ENCODE measurements around the gene KAT2A.
A peak's percentile ranks its signal among the peaks of the same experiment; 100 is the strongest.

Gene KAT2A

DNA sequence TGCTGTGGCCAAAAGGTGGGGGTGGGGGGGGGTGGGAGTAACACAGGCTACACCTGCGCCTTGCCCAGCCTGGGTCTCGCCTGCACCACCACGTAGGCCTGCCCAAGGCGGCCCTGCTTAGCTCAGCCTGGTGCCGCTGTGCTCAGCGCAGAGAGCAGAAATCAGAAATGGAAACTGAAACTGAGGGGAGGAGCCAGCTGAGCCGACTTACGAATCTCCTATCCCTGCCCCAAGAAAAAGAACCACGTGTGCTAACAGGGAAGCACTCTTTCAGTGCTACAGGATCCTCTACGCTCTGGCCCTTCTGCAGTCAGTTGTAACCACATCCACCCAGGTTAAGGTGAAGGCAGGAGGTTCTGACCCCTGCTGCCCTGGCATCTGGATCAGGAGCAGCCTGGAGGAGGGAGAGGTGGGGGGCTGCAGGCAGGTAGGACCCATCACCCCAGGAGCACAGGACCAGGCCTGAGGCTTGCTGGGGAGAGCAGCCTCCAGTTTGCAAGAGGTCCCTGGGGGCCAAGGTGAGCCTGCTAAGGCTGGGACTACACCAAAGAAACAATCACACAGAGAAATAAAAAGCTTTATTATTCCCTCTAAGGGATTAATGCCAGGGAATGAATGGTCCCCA, 8.5 kb downstream of the KAT2A start, which contains the start of gene DHX58:
Gene DHX58, minus strand, starts transcription at position 163 of the 625 bp plus-strand sequence. CDS start 822 bp downstream, outside the sequence.
- DNase-seq, result peak; percentile 85 to 89

DNA sequence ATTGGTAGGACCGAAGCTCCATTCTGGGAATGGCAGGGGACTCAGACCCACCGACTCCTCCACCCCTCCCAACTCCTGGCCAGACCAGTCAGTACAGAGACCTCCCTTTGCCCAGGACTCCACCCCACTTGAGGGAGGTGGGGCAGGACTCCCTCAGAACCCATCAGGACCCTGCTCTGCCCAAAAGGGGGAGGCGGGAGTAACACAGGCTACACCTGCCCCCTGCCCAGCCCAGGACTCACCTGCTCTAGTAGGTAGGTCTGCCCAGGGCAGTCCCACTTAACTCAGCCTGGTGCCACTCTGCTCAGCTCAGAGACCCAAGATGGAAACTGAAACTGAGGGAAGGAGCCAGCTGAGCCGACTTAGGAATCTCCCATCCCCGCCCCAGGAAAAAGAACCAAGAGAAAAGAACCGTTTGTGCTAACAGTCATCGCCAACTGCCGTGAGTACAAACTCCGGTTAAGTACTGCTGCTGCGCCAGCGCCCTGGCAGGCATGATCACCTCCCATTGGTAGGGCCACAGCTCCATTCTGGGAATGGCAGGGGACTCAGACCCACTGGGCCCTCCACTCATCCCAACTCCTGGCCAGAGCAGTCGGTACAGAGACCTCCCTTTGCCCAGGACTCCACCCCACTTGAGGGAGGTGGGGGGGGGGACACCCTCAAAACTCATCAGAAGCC, 9.2 kb downstream of the KAT2A start:
- peak; percentile 13 to 39 for DNase-seq

DNA sequence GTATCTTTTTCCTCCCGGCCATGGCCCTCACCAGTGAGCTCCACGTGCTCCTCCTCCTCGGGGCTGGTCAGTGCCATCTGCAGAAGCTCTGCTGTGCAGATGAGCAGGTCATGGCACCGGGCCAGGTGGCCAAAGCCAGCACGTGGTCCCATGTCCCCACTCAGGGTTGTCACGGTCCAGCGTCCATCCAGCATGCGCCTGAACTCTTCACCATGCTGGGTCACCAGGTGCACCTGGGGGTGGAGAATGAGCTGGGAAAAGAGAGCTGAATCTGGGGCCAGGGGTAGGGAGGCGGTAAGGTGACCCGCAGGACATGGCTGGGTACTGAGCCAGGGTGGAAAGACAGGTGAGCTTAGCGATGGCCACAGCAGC, 9.9 kb downstream of the KAT2A start:
- DNase-seq, result no peak

DNA sequence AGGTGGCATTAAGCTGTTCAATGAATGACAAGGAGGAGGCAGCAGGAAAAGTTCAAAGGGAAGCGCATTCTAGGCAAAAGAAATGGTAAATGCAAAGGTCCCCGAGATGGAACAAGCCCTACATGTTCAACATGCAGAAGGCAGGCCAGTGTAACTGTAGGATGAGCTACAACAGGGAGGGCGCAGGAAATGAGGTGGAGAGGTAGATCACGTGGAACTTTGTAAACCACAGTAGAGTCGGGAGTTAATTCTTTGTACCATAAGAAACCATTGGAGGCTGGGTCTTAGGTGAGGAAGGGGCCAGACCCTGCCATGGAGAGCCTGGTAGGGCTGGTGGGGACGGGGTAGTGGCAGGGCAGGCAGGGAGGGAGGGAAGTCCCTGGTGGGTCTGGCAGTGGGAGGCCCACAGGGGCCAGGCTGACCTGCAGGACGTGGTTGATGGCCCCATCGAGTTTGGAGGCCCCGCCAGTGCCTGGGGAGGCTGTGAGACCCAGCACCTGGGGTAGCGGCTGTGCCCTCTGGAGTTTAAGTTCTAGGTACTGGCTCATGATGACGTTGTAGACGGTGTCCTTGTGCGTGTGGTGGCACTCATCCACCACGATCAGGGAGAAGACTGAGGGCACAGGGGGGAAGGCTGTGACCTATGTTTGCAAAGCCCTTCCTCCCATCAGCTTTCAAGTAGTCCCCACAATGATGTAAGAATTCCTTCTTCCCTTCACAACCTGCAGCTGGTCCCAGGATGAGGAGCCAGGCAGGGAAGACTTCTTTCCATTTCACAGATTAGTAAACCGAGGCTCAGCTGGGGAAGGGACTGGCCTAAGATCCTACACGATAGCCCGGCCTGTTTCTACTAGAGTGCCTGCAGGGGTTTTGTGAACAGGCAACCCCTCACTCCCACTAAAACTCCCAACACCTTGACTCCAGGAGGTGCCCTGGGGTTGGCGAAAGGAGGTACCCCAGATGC, 10.6 kb downstream of the KAT2A start:
- no peak for DNase-seq

DNA sequence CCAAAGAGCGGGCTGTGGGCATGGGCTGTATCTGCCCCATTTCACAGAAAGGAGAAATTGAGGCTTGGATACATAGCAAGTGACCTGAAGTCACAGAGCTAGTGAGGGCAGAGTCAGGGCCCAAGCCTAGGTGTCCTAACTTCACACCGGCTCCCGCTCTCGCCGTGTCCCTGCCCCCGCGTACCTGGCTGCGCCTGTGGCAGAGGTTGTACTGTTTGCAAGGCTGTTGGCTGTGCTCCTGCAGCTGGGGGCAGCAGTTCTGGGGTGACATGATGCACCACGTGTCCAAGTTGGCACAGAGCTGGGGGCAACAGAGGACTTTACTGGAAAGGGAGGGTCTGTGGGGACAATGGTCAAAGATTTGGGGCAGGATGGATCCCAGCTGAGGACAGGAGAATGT, 12.1 kb downstream of the KAT2A start:
- DNase-seq, result no peak

DNA sequence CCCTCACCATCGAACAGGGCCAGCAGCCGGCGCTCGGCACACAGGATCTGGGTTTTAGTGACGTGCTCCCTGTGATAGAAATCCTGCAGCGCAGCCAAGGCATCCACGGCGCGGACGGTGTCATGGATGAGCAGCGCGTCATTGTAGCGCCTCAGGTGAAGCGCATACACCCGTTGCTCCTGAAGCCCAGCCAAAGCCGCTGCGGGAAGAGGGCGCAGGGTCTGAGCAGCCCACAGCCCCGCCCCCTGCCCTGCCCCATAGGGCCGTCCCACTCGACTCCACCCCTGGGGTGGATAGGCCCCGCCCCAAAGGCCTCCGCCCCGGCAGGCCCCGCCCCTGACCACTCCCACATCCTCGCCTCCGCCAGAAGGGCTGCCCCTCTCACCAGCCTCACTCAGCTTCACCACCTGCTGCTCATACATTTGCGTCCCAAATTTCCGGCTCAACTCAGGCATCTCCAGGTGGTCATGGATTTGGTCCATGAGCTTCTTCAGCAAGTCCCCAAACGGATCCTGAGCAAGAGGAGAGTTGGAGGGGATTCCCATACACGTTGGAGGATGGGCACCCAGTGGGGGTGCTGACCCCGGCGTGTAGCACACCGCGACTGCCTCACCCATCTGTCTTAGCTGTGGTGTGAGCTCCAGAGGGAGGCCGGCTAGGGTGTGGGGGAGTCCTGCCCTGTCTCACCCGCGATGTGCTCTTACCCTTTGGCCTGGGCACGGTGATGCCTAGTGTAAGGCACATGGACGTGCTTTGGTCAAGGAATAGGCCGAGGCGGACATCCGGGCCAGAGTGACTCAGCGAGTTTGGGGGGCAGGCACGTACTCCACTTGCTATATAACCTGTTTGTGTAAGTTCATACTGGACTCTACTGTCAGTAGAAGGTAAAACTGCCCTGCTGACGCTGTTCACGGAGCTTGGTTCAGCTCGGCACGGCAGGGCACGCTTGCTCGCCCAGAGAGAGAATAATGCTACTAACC, 13.3 kb downstream of the KAT2A start:
- DNase-seq, result peak; percentile 91

DNA sequence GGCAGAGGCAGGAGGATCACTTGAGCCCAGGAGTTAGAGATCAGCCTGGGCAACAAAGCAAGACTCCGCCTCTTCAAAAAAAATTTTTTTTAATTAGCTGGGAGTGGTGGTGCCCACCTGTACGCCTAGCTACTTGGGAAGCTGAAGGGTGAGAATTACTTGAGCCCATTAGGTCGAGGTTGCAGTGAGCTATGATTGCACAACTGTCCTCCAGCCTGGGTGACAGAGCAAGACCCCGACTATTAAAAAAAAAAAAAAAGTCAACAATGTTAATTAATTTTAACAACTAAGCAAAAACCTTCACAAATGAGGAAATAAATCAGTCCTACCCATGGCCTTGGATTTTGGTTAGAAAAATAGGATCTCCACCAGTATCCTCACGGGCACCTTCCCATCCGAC, 14.0 kb downstream of the KAT2A start:
- DNase-seq, result no peak

DNA sequence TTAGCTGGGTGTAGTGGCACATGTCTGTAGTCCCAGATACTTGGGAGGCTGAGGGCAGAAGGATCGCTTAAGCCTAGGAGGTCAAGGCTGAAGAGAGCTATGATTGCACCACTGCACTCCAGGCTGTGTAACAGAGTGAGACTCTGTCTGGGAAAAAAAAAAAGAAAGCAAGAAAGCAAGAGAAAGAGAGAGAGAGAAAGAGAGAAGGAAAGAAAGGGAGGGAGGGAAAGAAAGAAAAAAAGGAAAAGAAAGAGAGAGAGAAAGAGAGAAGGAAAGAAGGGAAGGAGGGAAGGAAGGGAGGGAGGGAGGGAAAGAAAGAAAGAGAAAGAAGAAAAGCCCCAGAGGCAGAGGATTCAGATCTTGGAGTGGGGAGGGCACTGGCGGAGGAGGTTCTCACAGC, 15.2 kb downstream of the KAT2A start:
- no peak for DNase-seq

DNA sequence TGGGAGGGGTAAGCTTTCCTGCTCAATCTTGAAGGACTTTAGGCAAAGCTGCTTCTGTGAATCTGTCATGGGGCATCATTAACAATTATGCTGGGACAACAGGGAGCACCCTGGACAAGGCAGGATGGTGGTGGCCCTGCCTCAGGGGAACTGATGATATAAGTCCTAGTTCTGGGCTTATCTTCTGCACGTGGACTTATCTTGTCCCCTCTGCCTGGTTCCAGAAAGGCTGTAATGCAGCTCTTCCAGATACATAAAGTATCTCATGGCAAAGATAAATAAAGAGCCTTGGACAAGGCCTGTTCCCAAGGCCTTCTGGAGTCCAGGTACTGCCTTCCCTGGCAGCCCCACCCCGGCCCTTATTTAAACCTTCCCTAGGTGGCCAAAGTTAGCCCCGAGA, 16.9 kb downstream of the KAT2A start:
- no peak for DNase-seq

DNA sequence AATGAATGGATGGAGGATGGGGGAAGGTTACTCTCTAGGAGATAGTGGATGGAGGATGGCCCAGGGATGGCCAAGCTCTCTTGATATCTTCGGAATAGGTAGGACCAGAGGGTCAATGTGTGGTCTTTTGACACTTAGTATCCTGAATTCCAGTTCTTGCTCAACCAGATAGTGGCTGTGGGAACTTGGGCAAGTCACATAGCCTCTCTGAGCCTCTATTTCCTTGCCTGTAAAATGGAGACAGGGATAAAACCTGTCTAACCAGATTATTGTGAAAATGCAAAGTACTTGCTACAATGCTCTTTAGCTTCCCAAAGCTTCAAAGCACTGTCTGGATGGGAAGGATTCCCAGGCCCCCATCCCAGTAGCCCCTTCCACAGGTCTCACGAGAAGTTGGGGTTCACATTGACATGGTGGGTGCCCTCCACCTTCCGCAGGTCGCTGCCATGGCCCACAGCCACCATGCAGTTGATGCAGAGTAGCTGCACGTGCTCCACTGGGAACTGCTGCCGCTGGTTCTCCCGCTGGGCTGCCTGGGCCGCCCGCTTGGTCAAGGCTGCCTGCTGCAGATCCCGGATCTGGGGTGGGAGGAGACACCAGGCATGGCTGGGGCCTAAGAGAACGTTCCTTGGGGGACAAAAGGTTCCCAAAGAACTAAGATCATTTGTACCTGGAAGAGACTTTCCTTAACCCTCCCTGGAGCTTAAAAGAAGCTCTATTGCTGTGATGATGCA, 17.8 kb downstream of the KAT2A start:
- no peak for DNase-seq

DNA sequence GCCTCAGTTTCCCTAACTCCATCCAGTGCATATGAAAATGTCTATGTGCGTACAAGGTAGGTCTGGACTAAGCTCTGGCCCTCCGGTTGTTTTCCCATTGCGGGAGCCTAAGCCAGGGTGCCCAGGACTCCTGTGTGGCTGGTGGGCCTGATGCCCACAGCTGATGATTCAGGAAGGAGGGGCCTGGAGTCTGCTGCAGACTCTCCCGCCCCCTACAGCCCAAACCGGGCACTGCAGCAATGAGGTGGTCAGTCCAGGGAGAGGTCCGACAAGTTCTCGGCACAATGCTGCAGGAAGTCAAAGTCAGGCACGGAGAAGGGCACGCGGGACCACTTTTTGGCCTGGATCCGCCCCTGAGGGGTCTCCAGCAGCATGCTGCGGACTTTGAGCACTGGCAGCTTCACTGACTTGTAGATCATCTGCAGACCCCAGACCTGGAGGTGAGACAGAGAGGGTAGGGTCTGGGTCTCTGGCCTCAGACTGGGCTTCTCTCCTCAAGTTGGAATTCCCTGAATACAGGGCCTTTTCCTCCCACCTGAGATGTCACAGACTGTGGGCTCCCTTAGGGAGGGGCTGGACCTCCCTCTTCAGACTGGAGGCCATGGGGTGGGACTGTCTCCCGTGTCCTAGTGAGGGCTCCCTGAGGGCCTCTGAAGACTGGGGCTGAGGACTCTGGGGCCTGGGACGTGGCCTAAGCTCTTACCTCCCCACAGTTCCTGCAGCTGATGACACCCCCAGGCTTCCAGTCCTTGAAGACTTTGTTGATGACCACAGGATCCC, 19.5 kb downstream of the KAT2A start:
- peak; percentile 57 to 66 for DNase-seq

DNA sequence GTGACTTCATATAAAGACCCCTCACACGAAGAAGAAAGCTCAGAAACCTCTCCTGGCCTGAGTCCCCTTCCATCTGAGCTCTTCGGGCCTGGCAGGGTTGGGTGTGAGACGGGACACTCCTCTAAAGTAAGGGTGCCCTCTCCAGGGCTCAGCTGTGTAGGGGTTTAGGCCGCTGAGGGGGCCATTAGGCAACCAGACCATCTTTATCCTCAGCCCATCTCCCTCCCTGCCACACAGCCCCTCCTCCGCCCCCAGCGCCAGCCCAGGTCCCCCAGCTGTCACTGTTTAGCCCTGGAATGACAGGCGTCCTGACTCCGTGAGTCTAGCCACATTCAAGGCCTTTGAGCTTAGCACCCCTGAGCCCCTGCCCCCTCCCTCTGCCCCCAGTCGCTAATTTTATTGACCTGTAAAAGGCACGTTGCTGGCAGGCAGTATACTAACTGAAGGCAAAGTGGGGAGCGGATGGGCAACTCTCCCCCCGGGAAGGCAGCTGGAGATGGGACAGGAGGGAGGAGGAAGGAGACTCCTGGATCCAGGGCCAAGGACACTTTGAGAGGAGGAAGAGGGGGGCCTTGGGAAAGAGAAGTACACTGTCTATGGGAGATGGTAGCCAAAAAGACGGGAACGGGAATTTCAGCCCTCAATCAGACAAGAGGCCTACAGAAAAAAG, 22.3 kb downstream of the KAT2A start:
- DNase-seq, result no peak

DNA sequence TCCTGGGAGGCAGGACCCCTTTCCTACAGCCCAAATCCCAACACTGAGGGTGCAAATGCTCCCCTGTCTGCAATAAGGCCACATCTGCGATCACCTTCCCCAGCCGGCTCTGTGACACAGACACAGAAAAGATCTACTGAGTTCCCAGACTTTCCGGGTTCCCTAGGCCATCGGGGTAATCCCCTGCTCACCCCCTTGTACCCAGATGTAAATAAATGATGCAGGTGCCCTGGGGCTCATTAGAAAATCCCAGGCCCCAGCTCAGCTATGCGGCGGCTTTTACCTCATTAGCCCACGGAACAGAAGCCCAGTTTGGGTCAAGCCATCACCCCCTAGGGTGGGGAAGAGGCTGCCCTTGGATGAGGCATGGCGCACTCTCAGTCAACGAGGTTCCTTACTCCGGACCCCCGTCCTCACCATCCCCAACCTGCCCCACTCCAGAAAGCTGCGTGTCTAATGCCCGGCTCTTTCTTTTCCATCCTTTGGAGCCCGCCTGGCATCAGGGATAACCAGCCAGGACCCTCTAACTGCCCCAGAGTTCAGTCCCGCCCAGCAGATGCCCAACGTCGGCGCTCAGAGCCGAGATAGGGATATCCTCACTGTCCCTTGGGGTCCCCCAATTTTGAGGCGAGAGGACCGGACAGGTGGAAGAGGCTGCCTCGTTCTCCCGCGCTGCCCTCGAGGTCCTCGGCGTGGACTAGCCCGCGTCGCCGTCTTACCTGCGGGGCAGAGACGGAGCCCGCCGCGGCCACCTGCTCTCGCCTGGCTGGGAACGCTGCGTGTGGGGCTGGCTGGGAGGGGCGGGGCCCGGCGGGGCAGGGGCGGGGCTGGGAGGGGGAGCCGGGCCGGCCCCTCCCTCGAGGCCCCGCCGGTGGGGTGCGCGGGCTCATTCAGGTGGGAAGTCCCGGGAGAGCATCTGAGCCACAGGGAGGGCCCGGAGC, 23.2 kb downstream of the KAT2A start, which contains the start of gene ZNF385C:
Gene ZNF385C, minus strand, starts transcription at position 783 of the 941 bp plus-strand sequence. CDS start 35,417 bp downstream, outside the sequence.
- DNase-seq, result peak; percentile 24 to 45

DNA sequence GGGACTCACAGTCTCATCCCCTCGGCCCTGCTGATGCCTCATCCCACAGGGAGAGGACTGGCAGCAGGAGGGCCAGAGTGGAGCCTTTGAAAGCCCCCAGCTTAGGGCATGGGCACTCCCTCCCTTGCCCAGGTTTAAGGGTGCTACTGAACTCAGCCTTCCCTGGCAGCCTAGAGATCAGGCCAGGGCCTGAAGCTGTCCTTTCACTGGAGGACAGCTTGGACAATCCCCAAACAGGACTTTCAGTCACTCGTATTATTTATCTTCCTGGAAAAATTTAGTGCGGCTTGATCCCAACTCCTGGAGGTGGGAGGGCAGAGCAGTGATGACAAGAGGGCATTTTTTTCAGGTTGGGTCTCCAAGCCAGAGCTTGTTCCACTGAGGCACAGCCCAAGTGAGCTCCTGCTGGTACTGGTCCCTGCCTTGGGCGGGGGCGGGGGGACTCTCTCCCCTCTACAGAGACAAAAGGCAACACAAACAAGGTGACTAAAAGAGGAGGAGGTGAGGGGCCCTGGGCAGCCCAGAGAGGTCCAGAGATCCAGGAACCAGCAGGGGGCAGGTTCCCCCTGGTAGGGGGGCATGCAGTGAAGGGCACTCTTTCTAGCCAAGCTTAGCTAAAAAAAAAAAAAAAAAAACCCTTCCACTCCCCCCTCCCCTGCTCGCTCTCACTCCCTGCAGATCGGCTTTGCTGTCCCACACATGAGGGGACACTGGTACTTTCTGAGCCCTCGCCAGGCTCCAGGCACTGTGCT, 24.6 kb downstream of the KAT2A start:
- DNase-seq, result no peak

DNA sequence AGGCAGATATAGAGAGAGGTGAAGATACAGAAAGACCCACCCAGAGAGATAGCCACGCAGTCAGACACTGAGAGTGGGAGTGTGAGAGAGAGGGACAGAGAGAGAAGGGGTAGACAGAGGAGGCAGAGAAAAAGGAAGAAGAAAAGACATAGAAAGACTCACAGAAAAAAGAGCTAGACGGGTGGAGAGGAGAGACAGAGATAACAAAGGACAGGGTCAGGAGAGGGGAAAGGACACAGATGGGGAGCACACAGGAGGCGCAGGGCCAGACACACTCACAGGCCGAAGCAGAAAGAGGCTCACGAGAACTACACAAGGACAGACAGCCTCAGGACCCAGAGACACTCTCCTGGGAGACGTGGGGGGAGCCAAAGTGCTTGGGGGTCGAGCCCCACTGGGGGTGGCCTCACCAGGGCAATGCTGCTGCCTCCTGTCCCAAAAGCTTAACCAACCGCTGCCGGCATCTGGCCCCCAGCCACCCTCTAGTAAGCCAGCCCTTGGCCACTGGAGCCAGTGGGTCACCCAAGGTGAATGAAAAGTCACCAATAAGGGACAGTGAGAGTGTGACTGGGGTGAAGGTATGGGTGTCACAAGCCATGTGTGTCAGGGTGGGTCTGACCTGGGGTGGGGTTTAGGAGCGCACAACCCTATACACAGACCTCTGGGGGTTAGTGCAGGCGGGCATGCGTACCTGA, 26.6 kb downstream of the KAT2A start:
- DNase-seq, result no peak

DNA sequence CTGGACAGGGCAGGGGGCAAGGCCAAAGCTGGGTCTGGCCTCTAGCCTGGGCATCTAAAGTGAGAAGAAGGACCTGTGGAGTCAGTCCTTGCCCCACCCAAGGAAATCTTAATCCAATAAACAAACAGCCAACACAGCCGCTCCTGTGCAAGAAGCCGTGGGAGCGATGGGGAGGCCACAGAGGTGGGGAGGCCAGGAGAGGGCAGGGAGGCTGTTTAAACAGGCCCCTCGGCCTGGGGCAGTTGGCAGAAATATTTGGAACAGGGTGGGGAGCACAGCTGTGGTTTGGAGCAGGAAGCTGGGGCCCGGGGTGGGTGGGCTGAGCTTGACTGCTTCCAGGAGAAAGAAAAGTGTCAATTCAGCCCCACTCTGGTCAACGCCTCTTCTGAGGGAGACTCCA, 28.2 kb downstream of the KAT2A start:
- no peak for DNase-seq

All from CD4-positive, alpha-beta T cell treated with Interleukin-4 for 1 hour (primary cell).